ENCODE results near the gene TNRC6C. TPM values are rescaled to one million over a fixed set of nuclear protein-coding genes. Genes with fewer than 3 reads are reported as not detected.
A peak's percentile ranks its signal among the peaks of the same experiment; 100 is the strongest.

The TNRC6C gene
- total RNA-seq, 2 experiments from 2014 or later, result 25.5 to 26.7 TPM

DNA sequence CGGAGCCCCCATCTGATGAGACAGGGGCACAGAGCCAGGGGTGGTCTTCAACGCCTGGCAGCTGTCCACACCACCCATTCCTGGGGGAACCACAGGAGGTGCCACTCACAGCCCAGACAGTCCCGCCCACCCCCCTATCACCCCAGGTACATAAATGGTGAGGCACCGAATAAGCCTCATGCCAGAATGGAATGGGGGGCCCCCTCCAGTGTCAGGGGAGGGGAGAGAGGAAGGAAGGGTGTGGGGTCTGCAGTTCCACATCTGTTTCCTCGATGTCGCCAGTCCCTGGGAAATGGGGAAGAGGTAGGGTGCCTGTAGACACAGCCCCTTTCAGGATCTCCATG is 168.4 kb downstream of the TNRC6C start:
- Mint-ChIP-seq H3K27ac (peak overlapping the region; percentile 91), H3K4me3 (peak overlapping the region; percentile 88), H3K4me1 (peaks cover 57% of the 10 kb centered on the region), H3K27me3 (no peaks in the 10 kb centered on the region), H3K9me3 (no peaks in the 10 kb centered on the region), H3K36me3 (ENCODE audit: low read depth) (peaks cover 67% of the 10 kb centered on the region)
- POLR2A ChIA-PET, result interaction anchor here (1.8 to 16.9 kb wide), 5 partner anchors 7 to 682 kb away, joined by 5 to 332 read pairs (median 68); no protein-coding TSS in a partner anchor
- DNase-seq, result no peak
- CTCF ChIA-PET, result interaction anchor here (0.7 to 10.1 kb wide), 5 partner anchors 10 to 107 kb away, joined by 3 to 106 read pairs (median 9); partner anchors contain the start of gene TK1

DNA sequence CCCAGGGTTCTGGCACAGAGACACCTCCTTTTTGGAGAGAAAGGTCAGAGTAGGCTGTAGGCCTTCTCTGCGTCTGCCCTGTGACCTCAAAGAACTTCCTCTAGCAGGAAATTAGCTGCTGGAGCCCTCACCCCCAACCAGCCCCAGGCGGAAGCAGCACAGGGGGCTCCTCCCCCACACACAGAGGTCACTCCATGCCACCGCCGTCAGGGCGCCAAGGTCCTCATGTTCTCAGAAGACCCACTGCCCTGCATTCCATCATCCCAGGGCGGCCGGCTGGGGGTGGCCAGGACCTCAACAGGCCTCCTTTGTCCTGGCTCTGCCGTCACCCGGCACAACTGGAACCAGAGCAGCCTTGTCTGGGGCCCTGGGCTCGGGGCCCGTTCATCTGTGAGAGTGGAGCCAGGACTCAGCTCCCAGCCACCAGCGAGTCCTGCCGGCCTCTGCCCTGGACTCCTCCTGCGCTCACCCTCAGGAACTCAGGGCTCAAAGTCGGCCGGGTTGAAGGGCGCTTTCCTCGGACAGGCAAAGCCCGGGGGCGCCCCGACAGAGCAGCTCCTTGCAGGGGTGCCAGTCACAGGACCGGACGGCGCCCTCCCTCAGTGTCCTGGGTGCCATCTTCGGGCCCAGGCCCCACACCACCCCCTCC is 168.9 kb downstream of the TNRC6C start:
- peaks cover 64% of the 10 kb centered on the region for H3K36me3 Mint-ChIP-seq (ENCODE audit: low read depth)
- H3K4me1 Mint-ChIP-seq, result peaks cover 52% of the 10 kb centered on the region
- ChIA-PET CTCF (interaction anchor here (0.6 to 10.1 kb wide), 7 partner anchors 9 to 295 kb away, joined by 3 to 106 read pairs (median 5); partner anchors contain the start of gene TK1), POLR2A (interaction anchor here (1.0 to 16.9 kb wide), 9 partner anchors 7 to 1856 kb away, joined by 3 to 332 read pairs (median 8); partner anchors contain the start of gene TNRC6C)
- H3K9me3 Mint-ChIP-seq, result no peaks in the 10 kb centered on the region
- peak overlapping the region; percentile 91 for H3K27ac Mint-ChIP-seq
- H3K27me3 Mint-ChIP-seq, result no peaks in the 10 kb centered on the region
- DNase-seq, result peak; percentile 85
- peak overlapping the region; percentile 88 for H3K4me3 Mint-ChIP-seq

DNA sequence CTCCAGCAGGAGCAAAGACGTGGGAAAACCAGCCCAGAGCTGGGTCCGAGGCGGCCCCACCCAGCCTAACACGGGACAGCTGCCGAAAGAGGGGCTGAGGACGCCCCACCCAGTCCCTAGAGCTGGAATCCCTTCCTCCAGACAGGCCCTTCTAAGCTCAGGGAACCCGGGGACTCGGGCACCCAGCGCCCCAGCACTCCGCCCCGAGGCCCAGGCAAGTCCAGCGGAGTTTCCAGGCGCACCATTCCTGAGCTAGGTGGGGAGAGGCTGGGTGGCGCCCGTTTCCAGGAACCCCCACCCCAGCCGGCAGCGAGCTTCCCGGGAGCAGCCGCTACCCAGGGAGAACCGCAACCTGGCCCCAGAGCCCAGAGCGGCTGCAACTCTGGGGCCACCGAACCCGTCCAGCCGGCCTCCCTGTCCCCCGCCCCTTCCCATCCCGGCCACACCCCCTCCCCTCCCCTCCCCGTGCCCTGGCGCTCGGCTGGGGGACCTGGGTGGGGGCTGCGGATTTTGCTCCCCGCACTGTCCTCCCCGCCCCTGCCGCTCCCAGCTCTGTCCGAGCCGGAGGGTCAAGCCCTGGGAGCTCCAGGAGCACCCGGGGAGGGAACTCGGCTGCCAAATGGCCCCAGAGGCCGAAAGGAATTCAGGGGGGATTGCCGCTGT is 169.5 kb downstream of the TNRC6C start:
- ChIA-PET POLR2A (interaction anchor here (0.9 to 16.9 kb wide), 10 partner anchors 8 to 1857 kb away, joined by 3 to 332 read pairs (median 6); partner anchors contain the start of gene TNRC6C), CTCF (interaction anchor here (0.6 to 10.1 kb wide), 5 partner anchors 9 to 295 kb away, joined by 3 to 106 read pairs (median 9); no protein-coding TSS in a partner anchor)
- Mint-ChIP-seq H3K27ac (peak overlapping the region; percentile 91), H3K4me1 (peaks cover 49% of the 10 kb centered on the region), H3K36me3 (ENCODE audit: low read depth) (peaks cover 64% of the 10 kb centered on the region), H3K4me3 (peak overlapping the region; percentile 88), H3K27me3 (no peaks in the 10 kb centered on the region), H3K9me3 (no peaks in the 10 kb centered on the region)
- peak; percentile 41 for DNase-seq

DNA sequence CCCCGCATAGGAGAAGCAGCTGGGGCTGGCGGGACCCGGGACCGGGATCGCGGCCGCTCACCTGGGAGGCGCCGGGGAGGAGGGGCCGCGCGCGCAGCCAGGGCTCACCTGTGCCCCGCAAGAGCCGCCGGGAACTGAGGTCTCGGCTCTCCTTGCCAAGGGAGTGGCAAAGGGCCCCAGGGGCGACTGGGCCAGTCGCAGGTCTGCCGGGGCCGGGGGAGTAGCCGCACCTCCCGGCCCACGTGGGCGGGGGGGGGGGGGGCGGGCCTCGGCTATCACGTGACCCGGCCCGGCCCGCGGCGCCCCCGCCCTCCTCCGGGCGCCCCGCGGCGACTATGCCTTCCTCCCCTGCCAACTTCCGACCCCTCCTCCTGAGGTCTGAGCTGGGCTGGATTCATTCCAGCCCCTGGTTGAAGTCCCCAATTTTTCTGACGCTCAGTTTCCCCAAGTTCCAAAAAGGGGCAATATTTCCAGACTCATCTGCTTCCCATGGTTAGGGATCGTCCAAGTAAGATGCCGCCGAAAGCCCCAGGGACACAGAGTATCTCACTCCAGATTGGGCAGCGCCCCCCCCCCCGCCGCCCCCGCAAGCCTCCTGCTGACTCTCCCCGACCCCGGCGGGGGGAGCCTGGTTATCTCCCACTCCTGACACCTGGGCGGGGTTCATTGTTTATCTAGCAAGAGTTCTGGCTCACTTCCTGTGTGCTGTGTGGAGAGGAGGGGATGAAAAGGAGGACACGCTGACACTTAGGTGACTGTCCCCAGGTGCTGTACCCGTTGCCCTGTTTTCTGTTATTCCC is 170.2 kb downstream of the TNRC6C start, which contains the start of gene TMC6:
Gene TMC6 (minus strand): TSS at position 205 of the 800 bp plus-strand sequence. CDS start 1,923 bp downstream, outside the sequence.
- no peaks in the 10 kb centered on the region for H3K9me3 Mint-ChIP-seq
- H3K36me3 Mint-ChIP-seq (ENCODE audit: low read depth), result peaks cover 64% of the 10 kb centered on the region
- CTCF ChIA-PET, result interaction anchor here (1.9 to 10.1 kb wide), 5 partner anchors 8 to 109 kb away, joined by 5 to 106 read pairs (median 10); no protein-coding TSS in a partner anchor
- peak; percentile 79 for DNase-seq
- H3K27me3 Mint-ChIP-seq, result no peaks in the 10 kb centered on the region
- H3K4me1 Mint-ChIP-seq, result peaks cover 49% of the 10 kb centered on the region
- H3K4me3 Mint-ChIP-seq, result peak within 1 kb of the TSS; percentile 88
- peak within 1 kb of the TSS; percentile 100 for H3K27ac Mint-ChIP-seq
- POLR2A ChIA-PET, result interaction anchor here (0.9 to 16.9 kb wide), 10 partner anchors 9 to 170 kb away, joined by 3 to 332 read pairs (median 8); partner anchors contain the start of genes SYNGR2 and TNRC6C

DNA sequence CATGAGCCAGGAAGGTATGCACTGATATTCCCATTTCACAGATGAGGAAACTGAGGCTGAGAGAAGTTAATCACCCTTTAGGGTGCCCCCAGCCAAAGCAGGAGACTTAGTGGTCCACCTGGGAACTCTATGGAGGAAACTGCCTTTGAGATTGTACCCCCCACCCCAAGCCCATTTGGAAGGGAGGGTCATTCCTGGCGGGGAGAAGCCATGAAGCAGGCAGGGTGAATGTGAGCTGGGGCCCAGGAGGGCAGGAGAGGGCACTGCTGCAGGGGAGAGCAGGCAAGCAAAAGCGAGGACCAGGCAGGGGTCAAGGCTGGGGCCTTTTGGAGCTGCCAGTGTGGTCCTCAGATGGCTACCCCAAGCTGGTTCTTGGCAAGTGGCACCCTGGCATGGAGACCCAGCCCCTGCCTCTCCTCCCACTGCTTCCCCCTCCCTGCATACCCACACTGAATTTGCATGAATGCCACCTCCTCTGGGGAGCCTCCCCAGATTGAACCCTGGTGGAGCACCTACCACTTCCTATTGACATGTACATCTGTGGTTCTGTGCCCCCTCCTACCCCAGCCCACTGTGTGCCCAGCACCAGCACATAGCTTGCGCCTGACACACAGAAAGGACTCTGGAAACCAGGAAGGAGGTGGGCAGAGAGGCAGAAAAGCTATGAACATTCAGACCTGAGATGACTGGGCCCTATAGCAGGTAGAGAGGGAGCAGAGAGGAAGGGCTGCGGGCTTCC is 171.0 kb downstream of the TNRC6C start:
- CTCF ChIA-PET, result interaction anchor here (1.1 to 2.7 kb wide), 7 partner anchors 10 to 110 kb away, joined by 4 to 10 read pairs (median 5); partner anchors contain the start of gene SYNGR2
- DNase-seq, result peak; percentile 78
- no peaks in the 10 kb centered on the region for H3K9me3 Mint-ChIP-seq
- peak overlapping the region; percentile 87 for H3K4me3 Mint-ChIP-seq
- peak overlapping the region; percentile 100 for H3K27ac Mint-ChIP-seq
- H3K27me3 Mint-ChIP-seq, result no peaks in the 10 kb centered on the region
- POLR2A ChIA-PET, result interaction anchor here (1.3 to 16.9 kb wide), 8 partner anchors 9 to 252 kb away, joined by 4 to 332 read pairs (median 10); partner anchors contain the start of genes AFMID, SYNGR2 and TK1
- peaks cover 64% of the 10 kb centered on the region for H3K36me3 Mint-ChIP-seq (ENCODE audit: low read depth)
- H3K4me1 Mint-ChIP-seq, result peaks cover 49% of the 10 kb centered on the region

DNA sequence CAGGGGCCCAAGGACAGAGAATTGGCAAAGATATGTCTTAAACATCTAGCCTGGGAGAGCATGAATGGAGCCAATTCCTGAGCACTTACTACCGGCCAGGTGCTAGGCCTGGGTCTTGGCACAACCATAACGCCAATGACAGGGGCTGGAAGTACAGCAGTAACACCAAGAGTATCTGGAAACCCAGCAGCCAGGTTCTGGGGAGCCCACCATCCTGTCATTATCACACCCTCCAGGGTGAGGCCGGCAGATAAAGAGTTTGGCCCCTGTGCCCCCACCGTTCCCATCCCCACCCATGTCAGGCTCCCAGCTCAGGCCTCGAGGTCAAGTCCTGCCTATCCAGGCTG is 171.6 kb downstream of the TNRC6C start:
- no peak for DNase-seq
- Mint-ChIP-seq H3K4me1 (peaks cover 51% of the 10 kb centered on the region), H3K27me3 (no peaks in the 10 kb centered on the region), H3K36me3 (ENCODE audit: low read depth) (peaks cover 66% of the 10 kb centered on the region), H3K4me3 (peak overlapping the region; percentile 87), H3K27ac (peak overlapping the region; percentile 100), H3K9me3 (no peaks in the 10 kb centered on the region)
- POLR2A ChIA-PET, result interaction anchor here (0.9 to 16.9 kb wide), 9 partner anchors 9 to 254 kb away, joined by 3 to 332 read pairs (median 8); partner anchors contain the start of genes AFMID, SYNGR2 and TK1
- CTCF ChIA-PET, result interaction anchor here (0.8 to 2.2 kb wide), 6 partner anchors 10 to 47 kb away, joined by 3 to 10 read pairs (median 4); partner anchors contain the start of gene SYNGR2

DNA sequence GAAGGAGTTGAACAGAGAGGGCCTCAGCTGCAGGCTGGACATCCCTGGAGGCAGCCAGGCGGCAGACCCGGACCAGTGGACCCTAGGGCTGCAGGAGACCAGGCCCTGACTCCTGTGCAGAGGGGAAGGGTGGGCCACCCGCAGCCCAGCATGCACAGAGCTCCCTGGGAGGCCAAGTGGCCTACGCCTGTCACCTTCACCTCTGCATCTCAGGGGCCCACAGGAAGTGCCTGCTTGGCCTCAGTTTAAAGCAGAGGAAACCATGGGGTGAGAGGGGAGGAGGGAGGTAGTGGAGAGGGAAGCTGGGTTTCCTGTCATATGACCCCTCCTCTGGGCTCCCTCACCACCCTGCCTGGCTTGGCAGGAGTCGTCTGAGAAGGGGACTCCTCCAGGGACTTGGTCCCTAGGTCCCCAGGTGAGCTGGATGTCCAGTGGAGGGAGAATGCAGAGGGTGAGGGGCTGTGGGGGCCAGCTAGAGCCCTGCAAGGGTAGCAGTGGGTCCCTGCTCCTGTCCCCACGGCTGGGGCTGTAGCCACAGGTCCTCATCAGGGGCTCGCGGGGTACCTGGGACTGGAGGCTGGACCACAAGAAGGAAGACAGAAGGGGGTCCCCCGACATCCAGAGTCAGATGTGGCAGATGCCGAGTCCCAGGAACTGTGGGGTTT is 172.1 kb downstream of the TNRC6C start, which contains the start of gene TMC8:
Gene TMC8 (plus strand): TSS at position 335 of the 665 bp plus-strand sequence. CDS start 818 bp downstream, outside the sequence.
- ChIA-PET CTCF (interaction anchor here (0.8 to 2.2 kb wide), 6 partner anchors 10 to 46 kb away, joined by 3 to 10 read pairs (median 4); partner anchors contain the start of gene SYNGR2), POLR2A (interaction anchor here (0.9 to 16.9 kb wide), 9 partner anchors 8 to 253 kb away, joined by 3 to 332 read pairs (median 8); partner anchors contain the start of genes AFMID, SYNGR2 and TK1)
- Mint-ChIP-seq H3K27ac (peak within 1 kb of the TSS; percentile 100), H3K9me3 (no peaks in the 10 kb centered on the region), H3K27me3 (no peaks in the 10 kb centered on the region), H3K4me1 (peaks cover 52% of the 10 kb centered on the region), H3K36me3 (ENCODE audit: low read depth) (peaks cover 65% of the 10 kb centered on the region), H3K4me3 (peak within 1 kb of the TSS; percentile 87)
- DNase-seq, result peak; percentile 90

DNA sequence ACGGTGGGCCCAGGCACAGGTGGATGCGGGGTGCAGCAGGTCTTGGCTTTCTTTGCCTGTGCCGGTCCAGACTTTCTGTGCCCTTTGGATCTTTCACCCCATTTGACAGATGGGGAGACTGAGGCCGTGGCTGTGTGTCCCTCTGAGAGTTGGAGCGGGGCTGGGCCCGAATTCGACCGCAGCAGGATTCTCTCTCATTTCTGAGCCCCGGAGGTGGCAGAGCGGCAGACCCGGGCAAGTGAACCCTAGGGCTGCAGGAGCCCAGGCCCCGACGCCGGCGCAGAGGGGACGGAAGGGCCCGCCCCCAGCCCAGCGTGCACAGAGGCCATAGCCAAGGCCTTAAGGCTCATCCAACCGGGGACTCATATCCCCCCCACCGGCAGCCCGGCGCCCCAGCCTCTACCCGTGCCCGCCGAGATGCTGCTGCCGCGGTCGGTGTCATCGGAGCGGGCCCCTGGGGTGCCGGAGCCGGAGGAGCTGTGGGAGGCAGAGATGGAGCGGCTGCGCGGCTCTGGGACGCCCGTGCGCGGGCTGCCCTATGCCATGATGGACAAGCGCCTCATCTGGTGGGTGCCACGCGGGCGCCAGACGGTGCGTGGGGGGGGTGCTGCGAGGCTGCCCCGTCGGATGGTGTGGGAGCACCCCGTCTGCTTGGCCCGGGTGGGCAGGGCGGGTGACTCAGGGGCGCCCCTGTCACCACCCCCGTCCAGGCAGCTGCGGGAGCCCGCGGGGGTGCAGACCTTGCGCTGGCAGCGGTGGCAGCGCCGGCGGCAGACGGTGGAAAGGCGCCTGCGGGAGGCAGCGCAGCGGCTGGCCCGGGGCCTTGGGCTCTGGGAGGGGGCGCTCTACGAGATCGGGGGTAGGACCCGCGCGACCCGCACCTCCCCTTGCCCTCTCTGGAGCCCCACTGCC is 172.9 kb downstream of the TNRC6C start:
- peak; percentile 54 for DNase-seq
- Mint-ChIP-seq H3K4me3 (peak overlapping the region; percentile 87), H3K9me3 (no peaks in the 10 kb centered on the region), H3K27ac (peak overlapping the region; percentile 100), H3K27me3 (no peaks in the 10 kb centered on the region), H3K36me3 (ENCODE audit: low read depth) (peaks cover 65% of the 10 kb centered on the region), H3K4me1 (peaks cover 56% of the 10 kb centered on the region)
- ChIA-PET CTCF (interaction anchor here (0.7 to 2.2 kb wide), 4 partner anchors 9 to 45 kb away, joined by 3 to 10 read pairs (median 4); no protein-coding TSS in a partner anchor), POLR2A (interaction anchor here (0.9 to 16.9 kb wide), 7 partner anchors 7 to 252 kb away, joined by 3 to 332 read pairs (median 68); partner anchors contain the start of genes AFMID, TK1, TMC6 and TMC8)

DNA sequence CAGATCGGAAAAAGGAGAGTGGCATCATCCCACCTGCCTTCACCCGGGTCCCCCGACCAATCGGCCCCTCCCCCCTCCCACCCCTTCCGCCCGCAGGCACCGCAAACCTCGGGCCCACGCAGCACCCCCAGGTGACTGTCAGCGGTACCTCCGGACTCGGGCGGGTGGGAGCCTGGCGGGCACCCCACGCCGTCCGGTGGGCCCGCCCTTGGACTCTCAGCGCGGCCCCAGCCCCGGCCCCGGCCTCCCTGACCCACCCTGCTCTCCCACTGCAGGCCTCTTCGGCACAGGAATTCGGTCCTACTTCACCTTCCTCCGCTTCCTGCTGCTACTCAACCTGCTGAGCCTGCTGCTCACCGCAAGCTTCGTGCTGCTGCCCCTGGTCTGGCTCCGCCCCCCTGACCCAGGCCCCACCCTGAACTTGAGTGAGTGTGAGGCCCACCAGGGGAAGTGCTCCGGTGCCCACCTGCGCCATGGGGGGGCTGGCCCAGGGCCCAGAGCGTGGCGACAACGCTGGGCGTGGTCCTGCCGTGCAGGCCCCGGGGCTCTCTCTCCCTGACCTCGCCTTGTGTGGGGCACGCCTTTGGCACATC is 173.7 kb downstream of the TNRC6C start:
- ChIA-PET CTCF (interaction anchor here (0.7 kb wide), 1 partner anchor 9 kb away, joined by 3 read pairs; no protein-coding TSS in a partner anchor), POLR2A (interaction anchor here (14.6 to 16.9 kb wide), 3 partner anchors 6 to 19 kb away, joined by 197 to 332 read pairs (median 332); partner anchors contain the start of genes TMC6 and TMC8)
- Mint-ChIP-seq H3K36me3 (ENCODE audit: low read depth) (peaks cover 65% of the 10 kb centered on the region), H3K27ac (peak overlapping the region; percentile 89), H3K27me3 (no peaks in the 10 kb centered on the region), H3K4me1 (peaks cover 58% of the 10 kb centered on the region), H3K9me3 (no peaks in the 10 kb centered on the region), H3K4me3 (peak overlapping the region; percentile 87)
- DNase-seq, result peak; percentile 82

Measured in activated CD4-positive, alpha-beta memory T cell treated with anti-CD3 and anti-CD28 coated beads, Interleukin-2, amount 10 ng/mL, durations not matched to agents 7 days and 5 days (primary cell).